Measurements from ENCODE around the gene CNN2. TPM values are rescaled to one million over a fixed set of nuclear protein-coding genes. Genes with fewer than 3 reads are reported as not detected.

The CNN2 gene
- total and polyA plus RNA-seq, 2 of the 4 experiments (the other 2 are of a cell fraction), result 272 to 395 TPM

GRCh38 chr19:1013218-1013617, 13.2 kb upstream of the CNN2 start:
- TF ChIP-seq, protein P1, sequence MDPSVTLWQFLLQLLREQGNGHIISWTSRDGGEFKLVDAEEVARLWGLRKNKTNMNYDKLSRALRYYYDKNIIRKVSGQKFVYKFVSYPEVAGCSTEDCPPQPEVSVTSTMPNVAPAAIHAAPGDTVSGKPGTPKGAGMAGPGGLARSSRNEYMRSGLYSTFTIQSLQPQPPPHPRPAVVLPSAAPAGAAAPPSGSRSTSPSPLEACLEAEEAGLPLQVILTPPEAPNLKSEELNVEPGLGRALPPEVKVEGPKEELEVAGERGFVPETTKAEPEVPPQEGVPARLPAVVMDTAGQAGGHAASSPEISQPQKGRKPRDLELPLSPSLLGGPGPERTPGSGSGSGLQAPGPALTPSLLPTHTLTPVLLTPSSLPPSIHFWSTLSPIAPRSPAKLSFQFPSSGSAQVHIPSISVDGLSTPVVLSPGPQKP (IDR thresholded peaks at IDR 0.05; ENCODE audit: borderline replicate concordance, low read depth, low read length), result no peak
- TF ChIP-seq RCOR1 (IDR thresholded peaks at IDR 0.05; ENCODE audit: insufficient replicate concordance, low read length) (no peak), BHLHE40 (IDR thresholded peaks at IDR 0.05; ENCODE audit: low read depth, low read length) (no peak), CHD1 (IDR thresholded peaks at IDR 0.05; ENCODE audit: low read depth, low read length) (no peak), SMC3 (IDR thresholded peaks at IDR 0.05; ENCODE audit: low read depth, low read length) (no peak), MAZ (IDR thresholded peaks at IDR 0.05; ENCODE audit: borderline replicate concordance, low read depth, low read length) (no peak), RFX5 (IDR thresholded peaks at IDR 0.05; ENCODE audit: low read depth, low read length) (no peak), POLR2A (IDR thresholded peaks at IDR 0.05; ENCODE audit: low read depth, low read length) (no peak), RAD21 (IDR thresholded peaks at IDR 0.05; ENCODE audit: low read length) (no peak), MAFK (IDR thresholded peaks at IDR 0.05; ENCODE audit: low read depth, low read length) (no peak), USF2 (IDR thresholded peaks at IDR 0.05; ENCODE audit: low read depth, low read length) (no peak), MXI1 (IDR thresholded peaks at IDR 0.05; ENCODE audit: borderline replicate concordance, low read depth, low read length) (no peak), FOS (IDR thresholded peaks at IDR 0.05; ENCODE audit: low read depth, low read length) (no peak), NFE2L2 (IDR thresholded peaks at IDR 0.05; ENCODE audit: low read depth, low read length) (no peak), CTCF (conservative IDR thresholded peaks at IDR 0.05; ENCODE audit: low read depth, low read length) (no peak), CEBPB (IDR thresholded peaks at IDR 0.05; ENCODE audit: low read depth, low read length) (no peak)
- no peak overlapping the region for H2BK20ac ChIP-seq (ENCODE audit: low read depth, low read length)
- no peak overlapping the region for H4K8ac ChIP-seq (ENCODE audit: low read depth in 2 of 2, low read length in 2 of 2)
- H3K79me1 ChIP-seq (ENCODE audit: low read depth in 1 of 2, low read length in 2 of 2), result peaks cover 0 to 57% of the 10 kb centered on the region in 2 experiments; a peak in 2 of 4 replicates
- H2AK5ac ChIP-seq (ENCODE audit: low read depth, low read length), result no peak overlapping the region
- no peak overlapping the region for H3K4ac ChIP-seq (ENCODE audit: low read depth, low read length)
- no peak overlapping the region for H3K9ac ChIP-seq (ENCODE audit: low read depth, low read length)
- DNase-seq, result no peak
- H2AFZ ChIP-seq (replicated peaks; ENCODE audit: low read length, poor library complexity), result no peak overlapping the region
- H2AK9ac ChIP-seq (replicated peaks; ENCODE audit: low read depth, low read length, poor library complexity), result no peak overlapping the region
- no peak overlapping the region for H3K4me3 ChIP-seq (ENCODE audit: insufficient read depth, low read depth, low read length)
- peaks cover 9% of the 10 kb centered on the region; the same call in 1 of the 2 replicates for H3K9me1 ChIP-seq (ENCODE audit: insufficient read depth, low read length)
- no TSS peak for BruUV-seq (replicated peaks)
- H3K56ac ChIP-seq (ENCODE audit: extremely low read depth, insufficient read depth, low read length), result no peak overlapping the region
- no peak overlapping the region for H3K23ac ChIP-seq (ENCODE audit: low read depth, low read length)
- ChIA-PET CTCF (no interaction called here), POLR2A (ENCODE audit: unreplicated experiment) (no interaction called here)
- no peak overlapping the region for H4K5ac ChIP-seq (ENCODE audit: low read depth, low read length)
- WGBS, 2 experiments (ENCODE audit: extremely low coverage in 2 of 2, insufficient read length in 1 of 2), result 83% methylated on average over 3 of the region's 10 CpGs; no CpG with 5 or more reads in 1 of the 2 experiments
- no peak overlapping the region for H2BK120ac ChIP-seq (ENCODE audit: low read depth, low read length)
- dilution Hi-C loops (cut with HindIII; ENCODE audit: low sequenced_read_pairs, unreplicated experiment), result no loop called here
- H2BK5ac ChIP-seq (ENCODE audit: low read depth, low read length, poor library complexity, severe bottlenecking), result no peak overlapping the region
- H4K20me1 ChIP-seq (ENCODE audit: insufficient read depth, low read length), result peaks cover 76% of the 10 kb centered on the region
- no peak overlapping the region for H3K4me2 ChIP-seq (ENCODE audit: low read depth, low read length)
- H3K27ac ChIP-seq (ENCODE audit: insufficient read depth, low read length), result no peak overlapping the region
- in situ Hi-C loops (cut with MboI; ENCODE audit: low sequenced_read_pairs), result no loop called here
- no peak for ATAC-seq (ENCODE audit: low read depth)
- peaks cover 40% of the 10 kb centered on the region for H3K4me1 ChIP-seq (ENCODE audit: control insufficient read depth, insufficient read depth, low read length)
- H4K91ac ChIP-seq (ENCODE audit: insufficient read depth, low read depth, low read length), result no peak overlapping the region
- H3K27me3 ChIP-seq (ENCODE audit: control insufficient read depth, insufficient read depth, low read length), result no peaks in the 10 kb centered on the region
- H3K14ac ChIP-seq (replicated peaks; ENCODE audit: low read depth, low read length), result no peak overlapping the region
- no peak overlapping the region for H3K18ac ChIP-seq (ENCODE audit: low read depth, low read length)
- H2BK15ac ChIP-seq (ENCODE audit: low read depth, low read length), result no peak overlapping the region
- intact Hi-C loops (cut with micrococcal nuclease), result no loop called here
- H3K9me3 ChIP-seq (ENCODE audit: control insufficient read depth, insufficient read depth, low read length), result no peaks in the 10 kb centered on the region
- peaks cover 38% of the 10 kb centered on the region for H3K36me3 ChIP-seq (ENCODE audit: control insufficient read depth, insufficient read depth, low read length)
